MM.1S (cell line): Measurements from ENCODE around the gene PDGFRB.

Experiments used
- DNase-seq: peaks from one replicate; pipeline ENCODE4 v3.0.0-alpha.2; 2015
- H2AFZ ChIP-seq: fragments of 300-600 bp; sonication (generic); 2 replicates; pipeline ENCODE4 v1.6.0; 2016; ENCODE audit warnings: antibody characterized with exemption, low read length
- H3F3A ChIP-seq: fragments of 300-600 bp; sonication (generic); 2 replicates; pipeline ENCODE4 v1.6.1; 2016; ENCODE audit warnings: mild to moderate bottlenecking, antibody characterized with exemption, low read length, moderate library complexity, mixed read lengths; ENCODE audit not compliant: insufficient read depth
- H3K27ac ChIP-seq: fragments of 300-600 bp; sonication (generic); 2 replicates; pipeline ENCODE4 v1.5.1; 2016; ENCODE audit warnings: mild to moderate bottlenecking, low read length
- H3K27me3 ChIP-seq: fragments of 300-600 bp; sonication (generic); replicated peaks from 2 replicates; pipeline ENCODE4 v1.6.0; 2016; ENCODE audit warnings: low read length; ENCODE audit not compliant: insufficient read depth
- H3K36me3 ChIP-seq: fragments of 300-600 bp; sonication (generic); replicated peaks from 2 replicates; pipeline ENCODE4 v1.6.1; 2016; ENCODE audit warnings: mild to moderate bottlenecking, low read length, mixed read lengths; ENCODE audit not compliant: insufficient read depth
- H3K4me1 ChIP-seq: fragments of 300-600 bp; sonication (generic); 2 replicates; pipeline ENCODE4 v1.6.1; 2016; ENCODE audit warnings: low read length, mixed read lengths
- H3K4me2 ChIP-seq: fragments of 300-600 bp; sonication (generic); 2 replicates; pipeline ENCODE4 v1.6.0; 2016; ENCODE audit warnings: low read depth, low read length
- H3K4me3 ChIP-seq: fragments of 300-600 bp; sonication (generic); 2 replicates; pipeline ENCODE4 v1.5.1; 2016; ENCODE audit warnings: low read length, mixed read lengths
- H3K79me2 ChIP-seq: fragments of 300-600 bp; sonication (generic); 2 replicates; pipeline ENCODE4 v1.6.1; 2016; ENCODE audit warnings: mixed run types, low read length, mixed read lengths
- H3K9ac ChIP-seq: fragments of 300-600 bp; sonication (generic); 2 replicates; pipeline ENCODE4 v1.6.1; 2016; ENCODE audit warnings: low read length, mixed read lengths
- H3K9me2 ChIP-seq: fragments of 300-600 bp; sonication (generic); replicated peaks from 2 replicates; pipeline ENCODE4 v1.6.1; 2016; ENCODE audit warnings: mild to moderate bottlenecking, low read length, mixed read lengths; ENCODE audit not compliant: insufficient read depth
- H3K9me3 ChIP-seq: fragments of 300-600 bp; sonication (generic); replicated peaks from 2 replicates; pipeline ENCODE4 v1.6.1; 2016; ENCODE audit warnings: mild to moderate bottlenecking, low read length, mixed read lengths; ENCODE audit not compliant: insufficient read depth
- H4K20me1 ChIP-seq: fragments of 300-600 bp; sonication (generic); 2 replicates; pipeline ENCODE4 v1.6.1; 2016; ENCODE audit warnings: mild to moderate bottlenecking, low read length, moderate library complexity, mixed read lengths; ENCODE audit not compliant: insufficient read depth
- CTCF ChIP-seq: fragments of 300-600 bp; sonication (generic); IDR thresholded peaks from 2 replicates; pipeline ENCODE4 v1.5.1; 2016; ENCODE audit warnings: antibody characterized with exemption, low read length, mixed read lengths
- EZH2 ChIP-seq: fragments of 300-600 bp; sonication (generic); optimal IDR thresholded peaks from 2 replicates; pipeline ENCODE3; 2017; ENCODE audit warnings: low read depth, mild to moderate bottlenecking, antibody characterized with exemption, low read length, mixed read lengths
- EZH2phosphoT487 ChIP-seq: fragments of 300-600 bp; sonication (generic); IDR thresholded peaks from 2 replicates; pipeline ENCODE4 v1.6.1; 2018; ENCODE audit warnings: antibody characterized with exemption, low read length

Gene PDGFRB

DNA sequence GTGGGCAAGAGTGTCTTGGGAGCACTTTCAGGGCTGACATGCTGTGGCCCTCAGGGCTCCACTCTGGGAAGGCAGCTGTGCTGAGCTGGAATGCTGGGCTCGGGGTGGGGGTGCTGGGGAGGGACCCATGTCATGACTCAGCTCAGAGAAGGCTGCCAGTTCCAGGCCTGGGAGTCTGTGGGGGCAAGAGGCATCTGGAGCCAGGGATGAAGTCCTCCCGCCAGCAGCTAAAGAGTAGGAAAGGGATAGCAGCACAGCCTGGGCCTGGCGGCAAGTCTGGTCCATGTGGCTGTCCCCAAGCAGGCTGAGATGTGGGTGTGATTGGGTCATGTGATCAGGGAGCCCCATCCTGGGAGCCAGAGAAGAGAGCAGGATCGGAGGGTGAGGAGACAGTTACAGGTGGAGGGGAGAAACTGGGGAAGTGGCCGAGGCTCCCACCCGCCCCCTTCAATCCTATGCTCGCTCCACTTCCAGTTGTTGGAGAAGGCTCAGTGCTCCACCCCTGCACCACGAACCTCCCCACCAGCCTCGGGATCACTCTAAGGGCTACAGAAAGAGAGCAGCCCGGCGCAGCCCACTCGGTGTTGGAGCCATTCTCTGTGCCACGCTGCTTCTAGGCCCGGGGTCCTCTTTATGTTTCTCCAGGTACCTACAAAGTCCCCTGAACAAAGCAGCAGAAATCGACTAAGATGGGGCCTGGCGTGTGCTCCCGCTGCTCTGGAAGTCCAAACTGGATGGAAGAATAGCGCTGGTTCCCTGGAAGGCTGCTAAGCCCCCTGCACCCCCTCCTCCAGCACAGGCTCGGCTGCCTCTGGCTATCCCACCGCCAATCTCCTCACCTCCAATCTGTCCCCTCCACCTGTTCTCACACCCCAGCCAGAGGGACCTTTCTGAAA, 12.0 kb downstream of the PDGFRB start:
- Histone ChIP-seq H3K36me3 (no peaks in the 10 kb centered on the region), H4K20me1 (no peaks in the 10 kb centered on the region), H3K4me1 (no peaks in the 10 kb centered on the region), H3K4me2 (no peak overlapping the region), H3K27me3 (no peaks in the 10 kb centered on the region), H3K9me3 (no peaks in the 10 kb centered on the region), H3K27ac (no peak overlapping the region), H3K9me2 (no peaks in the 10 kb centered on the region), H3K9ac (no peak overlapping the region), H3K4me3 (no peak overlapping the region), H3F3A (no peaks in the 10 kb centered on the region), H2AFZ (no peak overlapping the region), H3K79me2 (no peaks in the 10 kb centered on the region)
- DNase-seq: no peak
- TF ChIP-seq EZH2 (no peak), EZH2phosphoT487 (no peak), CTCF (no peak)

DNA sequence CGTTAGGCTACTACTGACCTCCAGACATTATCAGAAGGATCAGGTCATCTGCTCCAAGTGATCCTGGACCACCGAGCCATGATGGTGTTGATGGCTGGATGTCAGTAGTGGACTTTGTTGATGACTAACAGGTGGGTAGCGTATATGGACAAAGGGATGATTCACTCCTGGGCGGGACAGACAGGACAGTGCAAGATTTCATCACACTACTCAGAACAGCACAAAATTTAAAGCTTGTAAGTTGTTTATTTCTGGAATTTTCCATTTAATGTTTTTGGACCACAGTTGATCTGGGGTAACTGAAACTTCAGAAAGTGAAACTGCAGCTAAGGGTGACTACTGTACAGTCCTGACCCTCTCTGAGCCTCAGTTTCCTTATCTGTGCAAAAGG, 12.7 kb downstream of the PDGFRB start:
- Histone ChIP-seq H3K4me2 (no peak overlapping the region), H3K9ac (no peak overlapping the region), H3K27ac (no peak overlapping the region), H3K4me1 (no peaks in the 10 kb centered on the region), H3K4me3 (no peak overlapping the region), H2AFZ (no peak overlapping the region), H3K27me3 (no peaks in the 10 kb centered on the region), H4K20me1 (no peaks in the 10 kb centered on the region), H3K9me2 (no peaks in the 10 kb centered on the region), H3F3A (no peaks in the 10 kb centered on the region), H3K79me2 (no peaks in the 10 kb centered on the region), H3K9me3 (no peaks in the 10 kb centered on the region), H3K36me3 (no peaks in the 10 kb centered on the region)
- DNase-seq: no peak
- TF ChIP-seq CTCF (no peak), EZH2phosphoT487 (no peak), EZH2 (no peak)

DNA sequence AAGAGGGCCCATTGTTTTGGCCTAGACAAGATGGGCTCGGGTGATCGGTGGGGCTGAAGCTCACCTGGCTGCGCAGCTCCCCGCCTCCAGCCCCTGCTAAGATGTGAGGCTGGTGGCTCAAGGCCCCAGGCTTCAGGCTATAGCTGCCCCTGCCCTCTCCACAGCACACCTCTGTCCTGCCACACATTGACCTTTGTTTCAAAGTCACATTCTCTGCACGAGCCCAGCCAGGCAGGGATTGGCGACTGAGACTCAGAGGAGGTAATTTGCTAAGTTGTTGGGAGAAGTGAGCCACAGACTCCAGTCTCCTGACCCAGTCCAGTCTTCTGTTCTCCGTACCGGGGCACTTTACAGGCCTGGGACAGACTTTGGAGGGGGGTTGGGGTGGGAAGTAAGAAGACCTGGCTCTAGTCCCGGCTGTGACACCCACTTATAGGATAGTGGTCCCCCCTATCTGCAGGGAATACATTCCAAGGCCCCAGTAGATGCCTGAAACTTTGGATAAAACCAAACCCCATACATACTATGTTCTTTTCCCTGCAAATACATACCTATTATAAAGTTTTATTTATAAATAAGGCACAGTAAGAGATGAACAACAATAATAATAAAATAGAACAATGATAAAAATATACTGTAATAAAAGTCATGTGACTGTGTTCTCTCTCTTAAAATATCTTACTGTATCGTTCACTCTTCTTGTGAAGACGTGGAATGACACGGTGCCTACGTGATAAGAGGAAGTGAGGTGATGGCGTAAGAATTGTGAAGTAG, 13.3 kb downstream of the PDGFRB start:
- Histone ChIP-seq H2AFZ (no peak overlapping the region), H3K4me1 (no peaks in the 10 kb centered on the region), H4K20me1 (no peaks in the 10 kb centered on the region), H3K4me2 (no peak overlapping the region), H3K4me3 (no peak overlapping the region), H3K27me3 (no peaks in the 10 kb centered on the region), H3K36me3 (no peaks in the 10 kb centered on the region), H3K9ac (no peak overlapping the region), H3K79me2 (no peaks in the 10 kb centered on the region), H3K9me3 (no peaks in the 10 kb centered on the region), H3K9me2 (no peaks in the 10 kb centered on the region), H3F3A (no peaks in the 10 kb centered on the region), H3K27ac (no peak overlapping the region)
- no peak for DNase-seq
- TF ChIP-seq EZH2 (no peak), EZH2phosphoT487 (no peak), CTCF (no peak)
